HUES64 (cell line): ENCODE data around the gene KRTAP3-1.
"Not testable (repeated sequence)": the region's sequence is repeated elsewhere in the genome, so short reads cannot be mapped to it uniquely, and the experiment has no call there.

Experiments used
- H3K27ac ChIP-seq: 2 replicates; pipeline ENCODE4 v1.7.0; 2013; ENCODE audit warnings: low read depth, low read length, inconsistent platforms
- H3K27me3 ChIP-seq: 2 replicates; pipeline ENCODE4 v1.6.1; 2013; ENCODE audit warnings: mild to moderate bottlenecking, low read length; ENCODE audit not compliant: insufficient read depth
- H3K36me3 ChIP-seq: 2 replicates; pipeline ENCODE4 v1.6.1; 2013; ENCODE audit warnings: mild to moderate bottlenecking, low read length; ENCODE audit not compliant: insufficient read depth
- H3K4me1 ChIP-seq: 2 replicates; pipeline ENCODE4 v1.6.1; 2013; ENCODE audit warnings: mild to moderate bottlenecking, low read length, moderate library complexity; ENCODE audit not compliant: insufficient read depth
- H3K4me3 ChIP-seq: 2 replicates; pipeline ENCODE4 v1.5.1; 2013; ENCODE audit warnings: mild to moderate bottlenecking, low read length, moderate library complexity
- H3K9ac ChIP-seq: 2 replicates; pipeline ENCODE4 v1.6.1; 2013; ENCODE audit warnings: mild to moderate bottlenecking, low read depth, low read length
- H3K9me3 ChIP-seq: 2 replicates; pipeline ENCODE4 v1.6.1; 2013; ENCODE audit warnings: low read depth, low read length; ENCODE audit not compliant: insufficient read depth
- WGBS: fragments of 150-250, 120-280 bp; methylation state at CpG from one replicate; pipeline ENCODE4 v1.1.7; 2013; ENCODE audit warnings: missing lambda C conversion rate; 5-methylcytosine and 5-hydroxymethylcytosine counted together

The KRTAP3-1 gene

DNA sequence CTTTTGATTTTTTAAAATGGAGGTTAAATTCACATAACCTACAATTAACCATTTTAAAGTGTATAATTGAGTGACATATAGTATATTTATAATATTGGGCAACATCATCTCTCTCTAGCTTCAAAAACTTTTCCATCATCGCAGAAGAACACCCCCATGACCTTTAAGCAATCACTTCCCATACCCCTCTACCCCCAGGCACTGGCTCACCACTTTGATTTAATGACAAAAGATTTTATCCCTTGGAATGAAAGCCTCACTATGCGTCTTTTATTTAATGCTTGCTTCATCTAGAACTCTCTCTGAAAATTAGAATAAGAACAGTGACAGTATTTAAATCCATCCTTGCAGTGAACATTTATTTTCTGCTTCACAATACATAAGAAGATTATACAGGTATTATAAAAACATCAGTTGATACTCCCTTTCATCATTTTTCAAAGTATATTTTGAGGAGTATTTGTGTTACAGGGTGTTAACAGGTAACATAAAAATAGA lies 29.0 kb upstream of the KRTAP3-1 start:
- Histone ChIP-seq H3K27ac (no peak overlapping the region), H3K4me3 (no peak overlapping the region), H3K4me1 (peaks cover 23% of the 10 kb centered on the region), H3K36me3 (no peaks in the 10 kb centered on the region), H3K9ac (no peak overlapping the region), H3K9me3 (no peaks in the 10 kb centered on the region), H3K27me3 (no peaks in the 10 kb centered on the region)
- 58% methylated on average over 2 of the region's 2 CpGs for WGBS

DNA sequence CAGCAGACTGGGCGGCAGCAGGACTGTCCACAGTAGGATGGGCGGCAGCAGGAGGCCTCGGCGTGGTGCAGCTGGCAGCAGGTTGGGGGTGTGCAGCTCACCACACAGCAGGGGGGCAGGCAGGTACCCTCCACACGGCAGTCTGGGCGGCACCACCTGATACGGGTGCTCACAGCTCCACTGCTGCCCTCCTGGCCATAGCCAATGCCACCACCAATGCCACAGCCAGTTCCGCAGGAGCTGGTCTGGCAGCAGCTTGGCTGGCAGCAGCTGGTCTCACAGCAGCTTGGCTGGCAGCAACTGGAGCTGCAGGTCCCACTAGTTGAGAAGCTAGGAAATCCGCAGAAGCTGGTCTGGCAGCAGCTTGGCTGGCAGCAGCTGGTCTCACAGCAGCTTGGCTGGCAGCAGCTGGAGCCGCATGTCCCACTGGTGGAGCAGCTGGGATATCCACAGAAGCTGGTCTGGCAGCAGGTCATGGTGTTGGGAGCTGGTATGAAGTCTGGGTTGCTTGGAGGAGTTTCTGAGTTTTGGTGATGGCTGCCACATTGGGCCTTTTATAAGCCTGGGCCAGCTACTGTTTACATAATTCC lies 25.5 kb upstream of the KRTAP3-1 start, which contains the start of gene KRTAP1-3:
KRTAP1-3 (minus strand) TSS at position 529 of the 590 bp plus-strand sequence; CDS start at position 476, 53 bp downstream.
- not testable (repeated sequence) for H3K36me3 ChIP-seq, H3K9ac ChIP-seq, H3K27ac ChIP-seq, H3K27me3 ChIP-seq, H3K4me3 ChIP-seq, H3K9me3 ChIP-seq
- H3K4me1 ChIP-seq, result peaks cover 22% of the 10 kb centered on the region
- 94% methylated on average over 9 of the region's 10 CpGs for WGBS

DNA sequence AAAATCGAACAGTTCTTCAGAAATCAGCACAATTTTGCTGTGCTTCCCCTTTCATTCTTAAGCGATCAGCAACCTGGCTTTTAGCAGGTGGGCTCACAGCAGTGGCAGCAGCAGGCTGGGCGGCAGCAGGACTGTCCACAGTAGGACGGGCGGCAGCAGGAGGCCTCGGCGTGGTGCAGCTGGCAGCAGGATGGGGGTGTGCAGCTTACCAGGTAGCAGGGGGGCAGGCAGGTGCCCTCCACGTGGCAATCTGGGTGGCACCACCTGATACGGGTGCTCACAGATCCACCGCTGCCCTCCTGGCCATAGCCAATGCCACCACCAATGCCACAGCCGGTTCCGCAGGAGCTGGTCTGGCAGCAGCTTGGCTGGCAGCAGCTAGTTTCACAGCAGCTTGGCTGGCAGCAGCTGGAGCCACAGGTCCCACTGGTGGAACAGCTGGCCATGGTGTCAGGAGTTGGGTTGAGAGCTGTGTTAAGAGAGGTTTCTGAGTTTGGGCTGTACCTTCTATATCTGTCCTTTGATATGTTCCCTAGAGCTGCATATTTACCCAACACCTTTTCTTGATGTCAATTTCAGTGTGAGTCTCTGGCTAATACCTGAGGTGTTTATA lies 20.8 kb upstream of the KRTAP3-1 start, which contains the start of gene KRTAP1-4:
KRTAP1-4 (minus strand) TSS at position 563 of the 613 bp plus-strand sequence; CDS start at position 446, 117 bp downstream.
- 93% methylated on average over 12 of the region's 12 CpGs for WGBS
- Histone ChIP-seq H3K27ac (no peak within 1 kb of the TSS), H3K27me3 (no peaks in the 10 kb centered on the region), H3K36me3 (no peaks in the 10 kb centered on the region), H3K4me1 (no peaks in the 10 kb centered on the region), H3K9ac (no peak within 1 kb of the TSS), H3K9me3 (no peaks in the 10 kb centered on the region), H3K4me3 (no peak within 1 kb of the TSS)

DNA sequence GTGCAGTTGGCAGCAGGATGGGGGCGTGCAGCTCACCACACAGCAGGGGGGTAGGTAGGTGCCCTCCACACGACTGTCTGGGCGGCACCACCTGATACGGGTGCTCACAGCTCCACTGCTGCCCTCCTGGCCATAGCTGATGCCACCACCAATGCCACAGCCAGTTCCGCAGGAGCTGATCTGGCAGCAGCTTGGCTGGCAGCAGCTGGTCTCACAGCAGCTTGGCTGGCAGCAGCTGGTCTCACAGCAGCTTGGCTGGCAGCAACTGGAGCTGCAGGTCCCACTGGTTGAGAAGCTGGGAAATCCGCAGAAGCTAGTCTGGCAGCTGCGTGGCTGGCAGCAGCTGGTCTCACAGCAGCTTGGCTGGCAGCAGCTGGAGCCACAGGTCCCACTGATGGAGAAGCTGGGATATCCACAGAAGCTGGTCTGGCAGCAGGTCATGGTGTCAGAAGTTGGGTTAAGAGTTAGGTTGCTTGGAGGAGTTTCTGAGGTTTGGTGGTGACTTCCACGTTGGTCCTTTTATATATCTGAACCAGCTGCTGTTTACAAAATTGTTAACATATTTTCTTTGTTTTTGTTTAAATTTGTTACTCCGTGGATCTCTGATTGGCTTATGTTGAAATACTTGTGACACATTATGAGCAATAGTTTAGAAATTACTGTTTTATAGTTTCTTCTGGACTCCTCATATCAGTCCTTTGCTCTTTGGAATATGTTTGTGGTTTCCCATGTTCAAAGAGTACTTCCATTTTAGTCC lies 18.0 kb upstream of the KRTAP3-1 start, which contains the start of gene KRTAP1-5:
KRTAP1-5 (minus strand) TSS at position 494 of the 757 bp plus-strand sequence; CDS start at position 441, 53 bp downstream.
- no peaks in the 10 kb centered on the region for H3K36me3 ChIP-seq
- H3K9me3 ChIP-seq, result no peaks in the 10 kb centered on the region
- no peaks in the 10 kb centered on the region for H3K4me1 ChIP-seq
- H3K27me3 ChIP-seq, result no peaks in the 10 kb centered on the region
- WGBS, result 89% methylated on average over 9 of the region's 9 CpGs
- H3K9ac ChIP-seq, result no peak within 1 kb of the TSS
- no peak within 1 kb of the TSS for H3K4me3 ChIP-seq
- H3K27ac ChIP-seq, result no peak within 1 kb of the TSS

DNA sequence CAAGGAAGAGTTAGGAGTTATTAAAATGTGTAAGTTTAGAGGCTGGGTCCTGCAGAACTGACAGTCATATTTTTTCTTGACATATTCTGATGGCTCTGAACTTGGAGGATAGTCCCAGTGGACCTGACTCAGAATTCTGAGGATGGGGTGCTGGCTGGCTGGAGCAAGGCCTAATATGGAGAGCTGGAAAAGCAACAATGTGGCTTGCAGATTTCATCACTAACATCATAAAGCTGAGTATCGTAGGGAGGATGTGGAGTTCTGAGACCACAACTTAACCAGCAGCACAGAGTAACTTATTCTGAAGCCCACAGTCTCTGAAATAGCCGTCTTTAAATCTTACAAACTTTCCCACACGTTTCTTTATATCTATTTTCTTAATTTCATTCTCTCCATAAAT lies 15.8 kb upstream of the KRTAP3-1 start:
- H3K4me1 ChIP-seq, result no peaks in the 10 kb centered on the region
- no peaks in the 10 kb centered on the region for H3K36me3 ChIP-seq
- H3K4me3 ChIP-seq, result no peak overlapping the region
- 98% methylated on average over 3 of the region's 3 CpGs for WGBS
- no peak overlapping the region for H3K9ac ChIP-seq
- no peaks in the 10 kb centered on the region for H3K9me3 ChIP-seq
- H3K27me3 ChIP-seq, result no peaks in the 10 kb centered on the region
- no peak overlapping the region for H3K27ac ChIP-seq

DNA sequence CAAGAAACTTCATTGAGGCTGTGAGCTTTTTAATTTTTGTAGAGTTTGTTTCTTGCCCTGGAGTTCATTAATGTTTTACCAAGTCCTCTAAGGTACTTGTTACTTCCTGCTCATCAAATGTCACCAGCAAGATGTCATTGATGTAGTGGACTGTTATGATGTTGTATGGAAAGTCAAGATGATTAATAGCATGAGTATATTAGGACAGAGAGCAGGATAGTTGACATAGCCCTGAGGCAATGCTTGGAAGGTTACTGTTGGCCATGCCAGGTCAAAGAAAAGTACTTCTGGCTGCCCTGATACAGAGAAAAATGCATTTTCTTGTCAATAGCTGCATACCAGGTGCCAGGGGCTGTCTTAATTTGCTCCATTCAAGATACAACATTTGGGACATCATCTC lies 11.4 kb upstream of the KRTAP3-1 start:
- H3K27me3 ChIP-seq, result no peaks in the 10 kb centered on the region
- H3K9ac ChIP-seq, result no peak overlapping the region
- no peaks in the 10 kb centered on the region for H3K9me3 ChIP-seq
- H3K4me1 ChIP-seq, result no peaks in the 10 kb centered on the region
- no peaks in the 10 kb centered on the region for H3K36me3 ChIP-seq
- H3K4me3 ChIP-seq, result no peak overlapping the region
- H3K27ac ChIP-seq, result no peak overlapping the region

DNA sequence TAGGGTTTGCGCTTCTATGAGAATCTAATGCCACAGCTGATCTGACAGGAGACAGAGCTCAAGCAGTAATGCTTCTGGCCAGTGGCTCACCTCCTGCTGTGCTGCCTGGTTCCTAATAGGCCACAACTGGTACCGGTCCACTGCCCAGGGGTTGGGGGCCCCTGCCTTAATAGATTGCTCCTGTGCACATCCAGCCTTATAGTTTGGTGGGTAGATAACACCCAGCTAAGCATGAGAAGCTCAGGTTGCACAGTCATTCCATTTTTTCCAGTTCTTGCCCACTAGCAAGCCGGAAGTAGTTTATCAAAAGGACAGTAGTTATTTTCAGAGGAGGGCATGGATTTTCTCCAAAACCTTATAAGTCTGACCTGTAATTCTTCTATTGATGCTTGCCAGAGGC lies 10.5 kb upstream of the KRTAP3-1 start:
- Histone ChIP-seq H3K9me3 (no peaks in the 10 kb centered on the region), H3K27me3 (no peaks in the 10 kb centered on the region), H3K27ac (no peak overlapping the region), H3K4me1 (no peaks in the 10 kb centered on the region), H3K36me3 (no peaks in the 10 kb centered on the region), H3K9ac (no peak overlapping the region), H3K4me3 (no peak overlapping the region)
- WGBS, result 96% methylated on average over 3 of the region's 3 CpGs

DNA sequence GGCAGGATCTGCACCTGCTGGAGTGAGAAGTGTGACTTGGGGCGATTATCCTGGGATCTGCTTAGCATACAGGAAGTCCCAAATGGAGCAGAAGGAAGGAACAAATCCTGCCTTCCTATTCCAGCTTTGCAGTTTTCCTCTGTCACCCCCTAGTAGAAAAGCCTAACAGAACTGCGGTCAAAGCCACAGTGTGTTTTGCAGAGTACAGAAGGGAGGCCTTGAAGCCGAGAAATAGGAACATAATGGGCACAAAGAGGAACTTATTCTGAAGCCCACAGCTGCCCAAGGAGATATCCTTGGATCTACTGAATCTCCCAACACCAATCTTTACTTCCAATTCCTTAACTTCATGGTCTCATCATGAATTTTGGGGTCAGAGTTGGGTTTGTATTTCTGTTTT lies 9.6 kb upstream of the KRTAP3-1 start:
- Histone ChIP-seq H3K4me1 (no peaks in the 10 kb centered on the region), H3K36me3 (no peaks in the 10 kb centered on the region), H3K9ac (no peak overlapping the region), H3K27ac (no peak overlapping the region), H3K9me3 (no peaks in the 10 kb centered on the region), H3K4me3 (no peak overlapping the region), H3K27me3 (no peaks in the 10 kb centered on the region)
- WGBS, result 94% methylated on average over 3 of the region's 3 CpGs

DNA sequence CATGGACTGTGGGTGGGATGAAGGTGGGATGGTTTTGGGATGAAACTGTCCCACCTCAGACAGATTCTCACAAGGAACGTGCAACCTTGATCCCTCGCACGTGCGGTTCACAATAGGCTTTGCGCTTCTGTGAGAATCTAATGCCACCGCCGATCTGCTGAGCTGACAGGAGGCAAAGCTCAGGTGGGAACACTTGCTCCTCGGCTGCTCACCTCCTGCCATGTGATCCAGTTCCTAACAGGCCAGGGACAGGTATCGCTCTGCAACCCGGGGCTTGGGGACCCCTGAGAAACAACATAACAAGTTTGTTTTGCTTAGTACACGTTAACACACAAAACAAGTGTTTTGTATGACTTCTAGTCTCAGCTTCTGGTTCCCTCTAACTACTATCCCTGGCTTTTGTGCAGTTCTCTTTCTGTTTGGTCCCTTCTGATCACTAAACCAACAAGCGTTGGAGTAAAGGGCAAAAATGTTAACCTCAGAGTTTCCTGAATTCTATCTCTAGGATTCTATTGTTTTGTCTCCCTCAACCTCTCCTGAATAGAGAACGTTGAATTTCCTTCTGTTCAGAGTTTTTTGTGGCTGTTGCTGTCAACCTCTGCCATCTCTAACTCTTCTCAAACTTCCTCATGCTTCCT lies 7.8 kb upstream of the KRTAP3-1 start:
- H3K27me3 ChIP-seq, result no peaks in the 10 kb centered on the region
- H3K9me3 ChIP-seq, result no peaks in the 10 kb centered on the region
- no peaks in the 10 kb centered on the region for H3K4me1 ChIP-seq
- no peak overlapping the region for H3K9ac ChIP-seq
- no peak overlapping the region for H3K27ac ChIP-seq
- no peak overlapping the region for H3K4me3 ChIP-seq
- no peaks in the 10 kb centered on the region for H3K36me3 ChIP-seq
- WGBS, result 94% methylated on average over 13 of the region's 13 CpGs

DNA sequence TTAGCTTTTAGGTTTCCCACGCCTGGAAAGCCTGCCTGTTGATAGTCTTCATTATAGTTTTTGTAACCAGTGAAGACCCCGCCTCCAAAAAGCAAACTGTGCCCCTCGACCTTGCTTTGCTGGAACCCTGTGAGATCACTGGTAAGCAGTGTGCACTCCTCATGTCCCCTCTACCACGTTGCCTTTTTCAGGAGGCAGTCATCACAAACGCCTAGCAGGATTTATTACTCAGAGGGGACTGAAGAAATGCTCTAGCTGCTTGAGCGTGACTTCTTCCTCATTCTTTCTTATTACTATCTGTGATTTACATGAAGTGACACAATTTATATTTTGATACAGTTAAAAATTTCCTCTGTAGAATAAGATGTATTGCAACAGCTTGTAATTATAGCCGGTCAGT lies 6.5 kb upstream of the KRTAP3-1 start:
- no peaks in the 10 kb centered on the region for H3K27me3 ChIP-seq
- 82% methylated on average over 7 of the region's 7 CpGs for whole genome bisulfite sequencing

DNA sequence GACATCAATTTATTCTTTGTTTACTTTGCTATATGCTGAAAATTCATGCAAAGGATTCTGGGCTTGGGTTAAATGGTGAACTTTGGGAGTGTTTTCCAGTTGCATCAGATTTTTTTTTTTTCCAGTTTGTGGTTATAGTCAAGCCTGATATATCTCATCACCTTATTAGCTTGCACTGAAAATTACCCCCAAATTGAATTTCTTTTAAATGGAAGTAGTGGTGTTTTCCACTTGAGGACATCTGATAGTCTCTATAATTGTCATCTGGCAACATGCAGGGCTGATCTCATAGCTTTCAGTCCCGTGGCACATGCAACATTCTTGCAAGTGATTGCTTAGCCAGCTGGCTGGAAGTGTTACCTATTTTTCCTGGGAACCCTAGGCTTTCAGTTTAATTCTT lies 4.7 kb upstream of the KRTAP3-1 start:
- H3K9me3 ChIP-seq, result no peaks in the 10 kb centered on the region
- no peaks in the 10 kb centered on the region for H3K27me3 ChIP-seq
- no peak overlapping the region for H3K4me3 ChIP-seq
- WGBS, result 72% methylated on average over 1 of the region's 1 CpG
- H3K4me1 ChIP-seq, result peaks cover 14% of the 10 kb centered on the region
- H3K36me3 ChIP-seq, result no peaks in the 10 kb centered on the region
- no peak overlapping the region for H3K27ac ChIP-seq
- no peak overlapping the region for H3K9ac ChIP-seq

More for the DNA sequence above, 6.5 kb upstream of the KRTAP3-1 start:
- H3K27ac ChIP-seq, result no peak overlapping the region
- no peak overlapping the region for H3K9ac ChIP-seq
- H3K4me1 ChIP-seq, result no peaks in the 10 kb centered on the region
- H3K4me3 ChIP-seq, result no peak overlapping the region
- no peaks in the 10 kb centered on the region for H3K9me3 ChIP-seq
- no peaks in the 10 kb centered on the region for H3K36me3 ChIP-seq
